IPS-NIHi11 (cell line): Measurements from ENCODE around the gene TENM4.
"Not testable (repeated sequence)": the region's sequence is repeated elsewhere in the genome, so short reads cannot be mapped to it uniquely, and the experiment has no call there.

Source experiments
- DNase-seq: peaks from one replicate; pipeline ENCODE4 v3.0.0; 2012; ENCODE audit warnings: mixed read lengths, low spot score

The TENM4 gene

DNA sequence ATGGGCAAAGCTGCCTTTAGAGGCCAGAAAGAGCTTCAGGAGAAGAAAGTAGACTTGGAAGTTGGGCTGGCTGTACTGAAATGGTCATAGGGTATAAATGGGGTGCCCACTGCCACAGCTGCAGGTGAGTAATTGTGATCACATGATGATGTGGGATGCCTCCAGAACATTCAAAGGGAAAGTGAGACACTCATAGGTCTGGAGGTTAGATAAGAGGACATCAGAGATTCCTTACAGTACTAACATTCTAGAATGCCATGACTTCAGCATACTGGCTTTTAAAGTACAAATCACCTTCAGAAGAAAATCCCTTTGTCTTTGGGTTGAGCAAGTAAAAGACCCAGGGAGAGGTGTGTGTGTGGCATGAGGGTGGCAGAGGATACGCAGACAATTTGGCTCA, 419.2 kb downstream of the TENM4 start:
- no peak for DNase-seq

- no peak for DNase-seq
Observed at GRCh38 chr11:79019975-79020374, 420.9 kb downstream of the TENM4 start.

DNA sequence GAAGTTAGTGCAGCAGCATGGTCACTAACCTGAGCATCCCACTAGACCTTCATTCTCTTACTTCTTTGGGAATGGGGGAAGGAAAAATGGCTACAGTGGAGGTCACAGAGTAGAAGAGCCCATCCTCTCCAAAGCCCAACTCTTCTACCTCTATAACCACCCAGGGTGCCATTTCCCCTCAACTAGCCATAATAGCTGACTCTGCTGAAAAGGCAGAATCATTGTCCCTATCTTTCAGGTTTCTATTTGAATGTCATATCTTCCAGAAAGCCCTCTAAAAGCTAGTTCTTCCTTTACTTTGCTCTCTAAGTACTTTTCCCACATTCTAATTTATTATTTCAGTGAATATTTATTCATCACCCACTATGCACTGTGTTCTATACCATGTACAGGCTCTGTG, 421.6 kb downstream of the TENM4 start:
- no peak for DNase-seq

DNA sequence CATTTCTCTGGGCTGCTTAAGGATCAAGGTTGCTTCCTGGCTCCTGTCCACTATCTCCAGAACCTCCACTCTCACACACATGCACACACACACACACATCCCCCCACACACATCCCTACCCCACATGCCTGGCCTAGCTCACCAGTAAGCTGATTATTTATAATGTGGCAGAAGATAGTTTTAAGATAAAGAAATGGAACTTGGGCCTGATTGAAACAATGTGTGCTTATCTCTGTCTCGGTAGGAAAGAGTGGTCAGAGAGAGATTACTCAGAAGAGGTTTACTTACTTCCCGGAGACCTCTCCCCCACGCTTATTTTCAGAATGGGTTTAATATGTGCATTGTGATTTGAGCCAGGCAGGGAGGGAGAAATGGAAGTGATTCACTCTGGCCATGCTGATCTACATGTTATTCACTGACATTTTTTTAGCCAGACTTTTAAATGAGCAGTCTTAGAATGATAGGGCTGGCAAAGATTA, 422.4 kb downstream of the TENM4 start:
- DNase-seq = no peak

GRCh38 chr11:79017811-79018210, 423.0 kb downstream of the TENM4 start:
- DNase-seq = no peak

GRCh38 chr11:79013509-79013908, 427.3 kb downstream of the TENM4 start:
- no peak for DNase-seq

DNA sequence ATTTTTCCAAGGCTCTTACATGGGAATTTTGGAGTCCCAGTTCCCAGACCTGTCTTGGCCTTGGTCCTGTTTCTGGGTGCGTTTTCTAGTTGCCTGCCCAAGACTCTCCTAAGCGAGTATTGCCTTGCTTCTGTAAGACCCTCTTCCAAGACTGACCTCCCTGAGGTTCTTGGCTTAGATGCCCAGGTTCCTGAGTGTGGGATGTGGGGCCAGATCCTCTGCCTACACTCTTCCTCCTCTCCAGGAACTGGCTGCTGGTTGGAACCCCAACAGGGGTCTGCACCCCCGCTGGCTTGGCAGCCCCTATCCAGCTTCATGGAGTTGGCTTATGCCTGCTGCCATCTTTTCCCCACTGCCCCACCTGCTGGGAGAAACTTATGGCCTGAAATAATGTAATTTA, 429.5 kb downstream of the TENM4 start:
- DNase-seq = no peak

- DNase-seq = no peak
Observed at GRCh38 chr11:79007771-79008402, 432.9 kb downstream of the TENM4 start.

GRCh38 chr11:79006854-79007253, 434.0 kb downstream of the TENM4 start:
- no peak for DNase-seq

DNA sequence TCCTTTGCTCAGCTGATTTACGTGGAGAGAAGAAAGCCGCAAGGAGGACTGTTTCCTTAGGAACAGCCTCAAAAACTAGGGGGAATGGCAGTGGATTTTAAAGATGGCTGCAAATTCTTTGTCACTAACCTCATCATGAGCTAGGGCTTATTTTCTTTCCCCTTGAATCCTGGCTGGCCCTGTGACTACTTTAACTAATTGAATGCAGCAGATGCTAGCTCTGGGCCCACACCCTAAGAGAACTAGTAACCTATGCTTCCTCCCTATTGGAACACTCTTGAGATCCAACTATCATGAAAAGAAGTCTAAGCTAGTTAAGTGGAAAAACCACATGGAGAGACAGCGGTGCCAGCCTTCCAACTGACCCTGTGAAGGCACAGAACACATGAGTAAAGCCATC, 444.8 kb downstream of the TENM4 start:
- DNase-seq = no peak

- DNase-seq = no peak
Observed at GRCh38 chr11:78995171-78995570, 445.7 kb downstream of the TENM4 start.

- no peak for DNase-seq
Observed at GRCh38 chr11:78993802-78994430, 446.9 kb downstream of the TENM4 start.

GRCh38 chr11:78991681-78992080, 449.1 kb downstream of the TENM4 start:
- no peak for DNase-seq

GRCh38 chr11:78990261-78990660, 450.6 kb downstream of the TENM4 start:
- no peak for DNase-seq

DNA sequence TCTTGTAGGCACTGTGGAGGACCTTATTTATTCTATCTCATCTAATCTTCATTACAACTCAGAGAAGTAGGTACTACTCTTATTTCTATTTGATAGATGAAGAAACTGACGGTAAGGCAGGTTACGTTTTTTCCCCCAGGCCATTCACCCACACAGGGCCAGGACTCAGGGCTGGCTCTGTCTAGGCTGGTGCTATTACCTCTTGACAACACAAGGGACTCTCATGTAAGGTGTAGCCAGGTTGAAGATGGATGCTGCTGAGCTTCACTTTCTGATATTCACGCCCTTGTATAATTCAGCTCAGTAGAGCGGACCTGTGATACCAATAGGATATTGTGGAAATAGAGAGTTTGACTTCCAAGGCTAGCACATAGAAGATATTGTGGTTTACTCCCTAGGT, 453.1 kb downstream of the TENM4 start:
- no peak for DNase-seq

GRCh38 chr11:78986305-78986704, 454.5 kb downstream of the TENM4 start:
- DNase-seq = no peak

DNA sequence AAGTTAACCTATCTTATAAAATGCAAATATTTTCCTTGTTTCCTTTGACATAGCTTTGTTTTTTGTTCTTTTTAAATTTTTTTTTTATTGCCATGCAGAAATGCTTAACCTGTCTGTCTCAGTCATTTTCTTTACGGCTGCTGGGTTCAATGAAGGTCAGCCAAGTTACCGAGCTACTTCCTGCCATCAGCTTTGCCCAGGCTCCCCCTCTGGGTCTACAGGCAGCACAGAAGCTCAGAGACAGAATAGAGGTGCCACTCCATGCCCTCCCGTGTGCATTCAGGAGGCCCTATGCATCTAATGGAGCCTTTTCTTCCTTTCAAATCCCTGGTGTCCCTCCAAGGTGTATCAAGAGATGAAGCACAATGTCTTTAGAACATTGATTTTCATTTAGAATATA, 455.2 kb downstream of the TENM4 start:
- no peak for DNase-seq

DNA sequence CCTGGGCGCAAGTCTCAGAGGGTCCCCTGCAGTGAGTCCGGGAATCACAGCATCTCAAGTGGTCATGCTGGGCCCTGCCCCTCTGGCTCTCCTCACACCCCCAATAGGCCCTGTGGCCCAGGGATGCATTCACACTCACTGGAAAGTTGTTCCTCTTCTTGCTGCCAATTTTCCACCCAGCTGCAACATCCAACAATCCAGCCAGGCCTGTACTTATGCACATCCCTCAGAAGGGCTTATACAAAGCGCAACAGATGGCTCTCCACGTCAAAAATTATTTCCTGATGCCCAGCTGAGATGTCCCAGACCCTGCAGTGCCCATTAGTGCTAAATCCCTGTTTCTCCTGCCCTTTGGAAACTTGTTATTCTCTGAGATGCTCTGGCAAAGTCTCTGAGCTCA, 458.4 kb downstream of the TENM4 start:
- no peak for DNase-seq

- DNase-seq = no peak
Observed at GRCh38 chr11:78981153-78981552, 459.7 kb downstream of the TENM4 start.

DNA sequence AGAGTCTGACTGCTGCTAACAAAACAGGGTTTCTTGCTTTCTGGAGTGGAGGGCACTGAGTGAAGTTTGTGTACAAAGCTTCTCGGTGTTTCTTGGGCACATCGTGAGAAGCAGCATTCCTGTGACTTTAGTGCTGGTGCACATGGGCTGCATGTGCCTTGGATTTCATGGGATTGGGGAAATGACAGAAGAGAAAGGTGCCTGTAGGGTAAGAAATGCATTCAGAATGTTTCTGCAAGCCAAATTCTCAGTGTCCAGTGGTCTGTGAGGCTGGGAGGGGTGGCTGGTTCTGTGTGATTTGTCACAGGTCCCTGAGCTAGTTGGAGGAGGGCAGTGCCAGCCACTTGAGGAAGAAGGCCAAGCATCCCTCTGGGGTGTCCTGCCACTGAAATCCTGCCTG, 462.0 kb downstream of the TENM4 start:
- DNase-seq = no peak

DNA sequence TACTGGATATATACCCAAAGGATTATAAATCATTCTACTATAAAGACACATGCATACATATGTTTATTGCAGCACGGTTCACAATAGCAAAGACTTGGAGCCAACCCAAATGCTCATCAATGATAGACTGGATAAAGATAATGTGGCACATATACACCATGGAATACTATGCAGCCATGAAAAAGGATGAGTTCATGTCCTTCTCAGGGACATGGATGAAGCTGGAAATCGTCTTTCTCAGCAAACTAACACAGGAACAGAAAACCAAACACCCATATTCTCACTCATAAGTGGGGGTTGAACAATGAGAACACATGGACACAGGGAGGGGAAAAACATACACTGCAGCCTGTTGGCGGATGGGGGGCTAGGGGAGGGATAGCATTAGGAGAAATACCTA, 463.0 kb downstream of the TENM4 start:
- not testable (repeated sequence) for DNase-seq

GRCh38 chr11:78977009-78977408, 463.8 kb downstream of the TENM4 start:
- DNase-seq = no peak

GRCh38 chr11:78975081-78975480, 465.7 kb downstream of the TENM4 start:
- DNase-seq = no peak

DNA sequence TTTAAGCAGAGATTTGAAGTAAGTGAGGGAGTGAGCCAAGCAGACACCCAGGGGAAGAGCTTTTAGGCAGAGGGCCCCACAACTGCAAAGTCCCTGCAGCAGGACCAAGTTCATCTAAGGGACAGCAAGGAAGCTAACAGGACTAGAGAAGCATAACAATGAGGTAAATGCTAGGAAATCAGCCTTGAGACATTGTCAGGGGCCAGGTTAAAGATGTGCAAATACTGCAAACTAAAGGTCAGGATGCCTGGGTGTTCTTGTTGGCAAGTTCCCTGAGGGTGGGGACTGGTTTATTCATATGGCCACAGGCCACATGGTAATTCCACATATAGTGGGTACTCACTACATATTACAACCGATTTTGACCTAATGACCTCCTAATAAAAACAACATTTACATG, 467.0 kb downstream of the TENM4 start:
- DNase-seq = peak; percentile 55
